K562 (cell line): ENCODE results near the gene GTPBP2. TPM values are rescaled to one million over a fixed set of nuclear protein-coding genes. Genes with fewer than 3 reads are reported as not detected.

Experiments
- ELF2 ChIP-seq: fragments of 250-450 bp; sonication (Bioruptor Pico); IDR thresholded peaks from 2 replicates; pipeline ENCODE4 v1.5.0; 2021; ENCODE audit warnings: mild to moderate bottlenecking
- EZH2 ChIP-seq: IDR thresholded peaks from 2 replicates; pipeline ENCODE4 v1.6.1; 2012; ENCODE audit warnings: low read depth, mild to moderate bottlenecking, inconsistent platforms, low read length, borderline replicate concordance
- KDM1A ChIP-seq, 2 experiments: fragments of 450-650 bp; IDR thresholded peaks; 2 replicates each; pipeline ENCODE4 v1.6.1; 2016; ENCODE audit warnings: mild to moderate bottlenecking in 2 of 2
- NFE2 ChIP-seq: IDR thresholded peaks from 2 replicates; pipeline ENCODE4 v1.6.1; 2014; ENCODE audit warnings: antibody characterized with exemption, low read depth
- NFIC ChIP-seq: fragments of 450-650 bp; IDR thresholded peaks from 2 replicates; pipeline ENCODE4 v1.6.1; 2017; ENCODE audit warnings: mild to moderate bottlenecking, inconsistent platforms
- PCBP2 ChIP-seq: fragments of 200-400 bp; formaldehyde crosslinking; IDR thresholded peaks from 2 replicates; pipeline ENCODE4 v1.6.1; 2018; ENCODE audit warnings: low read length, low read depth, mild to moderate bottlenecking, moderate library complexity; ENCODE audit not compliant: poor library complexity, severe bottlenecking
- RBM15 ChIP-seq: fragments of 200-400 bp; formaldehyde crosslinking; IDR thresholded peaks from 2 replicates; pipeline ENCODE4 v1.6.1; 2018; ENCODE audit warnings: mild to moderate bottlenecking, low read length, moderate library complexity; ENCODE audit not compliant: insufficient read depth
- SAFB2 ChIP-seq: fragments of 200-400 bp; formaldehyde crosslinking; IDR thresholded peaks from 2 replicates; pipeline ENCODE4 v1.6.1; 2018; ENCODE audit warnings: borderline replicate concordance, low read length, low read depth, moderate library complexity; ENCODE audit not compliant: severe bottlenecking
- TBP ChIP-seq: optimal IDR thresholded peaks from 2 replicates; pipeline ENCODE3; 2011; ENCODE audit warnings: low read depth, low read length, improper control_type of control experiment
- TCF7L2 ChIP-seq: fragments of 150-350 bp; IDR thresholded peaks from 2 replicates; pipeline ENCODE4 v1.6.1; 2016; ENCODE audit warnings: low read depth, mild to moderate bottlenecking, low read length, moderate library complexity
- ZBTB17 ChIP-seq: fragments of 450-650 bp; formaldehyde crosslinking; IDR thresholded peaks from 2 replicates; pipeline ENCODE4 v1.4.0; 2020; ENCODE audit warnings: mild to moderate bottlenecking
- ZNF23 ChIP-seq: fragments of 250-450 bp; sonication (Bioruptor Pico); IDR thresholded peaks from 2 replicates; pipeline ENCODE4 v1.4.0; 2020; ENCODE audit warnings: mild to moderate bottlenecking
- polyA plus RNA-seq, 8 experiments: library from polyadenylated mRNA; depleted of rRNA in 4 of 8; stranded (reverse) in 5 of 8; unstranded in 3 of 8; fragments of >200 nt; fragmentation: Nextera tagmentation in 2 of 8; fragmentation: Illumina TruSeq in 1 of 8; extraction: Ambion mirVana in 2 of 8; extraction: Trizol in 1 of 8; gene quantifications; 2 replicates each; pipeline versions ENCODE4 v1.2.1 to v1.2.3, GENCODE V29; 2011 to 2014; ENCODE audit warnings: inconsistent platforms in 1 of 8, missing spikeins in 1 of 8
- total RNA-seq, 7 experiments: library from RNA; depleted of rRNA in 6 of 7; stranded (reverse); fragments of >200 nt in 6 of 7; fragmentation: Illumina TruSeq in 2 of 7; extraction: Trizol in 2 of 7; gene quantifications; 2 replicates each; pipeline versions ENCODE4 v1.2.1 to v1.2.3, GENCODE V29; 2011 to 2021; ENCODE audit warnings: low replicate concordance in 1 of 7
- TF ChIP-seq, protein P1 (sequence below): fragments of 450-650 bp; IDR thresholded peaks from 2 replicates; pipeline ENCODE4 v1.6.1; 2016; ENCODE audit warnings: mild to moderate bottlenecking, moderate library complexity
- TF ChIP-seq, protein P2 (sequence below): conservative IDR thresholded peaks from 2 replicates; pipeline ENCODE4 v1.6.1; 2011; ENCODE audit warnings: low read depth, mild to moderate bottlenecking, low read length; ENCODE audit not compliant: control insufficient read depth

GTPBP2 gene
- total and polyA plus RNA-seq, 9 of the 15 experiments (the other 6 are each of a cell fraction or from before 2014, with no cell fraction given) = 48.4 to 196 (median 111) TPM

DNA sequence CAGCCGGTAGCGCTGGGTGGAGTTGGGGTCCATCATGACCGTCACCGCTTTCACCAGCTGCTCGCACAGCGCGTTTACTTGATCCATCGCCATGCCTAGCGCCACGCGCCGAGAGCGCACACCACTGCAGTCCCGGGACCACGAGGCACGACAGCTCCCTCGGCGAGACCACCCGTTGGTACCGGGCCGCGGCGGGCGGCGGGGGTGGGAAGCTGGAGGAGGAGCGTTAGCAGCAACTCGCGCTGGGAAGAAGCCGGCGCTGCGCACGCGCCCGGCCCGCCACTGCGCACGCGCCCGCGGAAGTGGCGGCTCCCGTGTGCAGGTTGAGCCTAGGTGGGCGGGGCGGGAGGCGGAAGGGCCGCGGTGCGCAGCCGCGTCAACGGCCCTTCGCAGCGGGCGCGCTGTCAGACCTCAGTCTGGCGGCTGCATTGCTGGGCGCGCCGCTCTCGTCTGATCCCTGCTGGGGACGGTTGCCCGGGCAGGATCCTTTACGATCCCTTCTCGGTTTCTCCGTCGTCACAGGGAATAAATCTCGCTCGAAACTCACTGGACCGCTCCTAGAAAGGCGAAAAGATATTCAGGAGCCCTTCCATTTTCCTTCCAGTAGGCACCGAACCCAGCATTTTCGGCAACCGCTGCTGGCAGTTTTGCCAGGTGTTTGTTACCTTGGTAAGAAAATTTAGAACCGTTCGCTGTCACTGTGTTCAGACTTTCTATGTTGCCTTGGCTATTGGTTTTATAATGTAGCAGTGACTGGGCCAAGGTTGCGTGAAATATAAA lies 53.1 kb downstream of the GTPBP2 start, which contains the start of the genes POLH and XPO5 (continued):
- TF ChIP-seq, protein P1, sequence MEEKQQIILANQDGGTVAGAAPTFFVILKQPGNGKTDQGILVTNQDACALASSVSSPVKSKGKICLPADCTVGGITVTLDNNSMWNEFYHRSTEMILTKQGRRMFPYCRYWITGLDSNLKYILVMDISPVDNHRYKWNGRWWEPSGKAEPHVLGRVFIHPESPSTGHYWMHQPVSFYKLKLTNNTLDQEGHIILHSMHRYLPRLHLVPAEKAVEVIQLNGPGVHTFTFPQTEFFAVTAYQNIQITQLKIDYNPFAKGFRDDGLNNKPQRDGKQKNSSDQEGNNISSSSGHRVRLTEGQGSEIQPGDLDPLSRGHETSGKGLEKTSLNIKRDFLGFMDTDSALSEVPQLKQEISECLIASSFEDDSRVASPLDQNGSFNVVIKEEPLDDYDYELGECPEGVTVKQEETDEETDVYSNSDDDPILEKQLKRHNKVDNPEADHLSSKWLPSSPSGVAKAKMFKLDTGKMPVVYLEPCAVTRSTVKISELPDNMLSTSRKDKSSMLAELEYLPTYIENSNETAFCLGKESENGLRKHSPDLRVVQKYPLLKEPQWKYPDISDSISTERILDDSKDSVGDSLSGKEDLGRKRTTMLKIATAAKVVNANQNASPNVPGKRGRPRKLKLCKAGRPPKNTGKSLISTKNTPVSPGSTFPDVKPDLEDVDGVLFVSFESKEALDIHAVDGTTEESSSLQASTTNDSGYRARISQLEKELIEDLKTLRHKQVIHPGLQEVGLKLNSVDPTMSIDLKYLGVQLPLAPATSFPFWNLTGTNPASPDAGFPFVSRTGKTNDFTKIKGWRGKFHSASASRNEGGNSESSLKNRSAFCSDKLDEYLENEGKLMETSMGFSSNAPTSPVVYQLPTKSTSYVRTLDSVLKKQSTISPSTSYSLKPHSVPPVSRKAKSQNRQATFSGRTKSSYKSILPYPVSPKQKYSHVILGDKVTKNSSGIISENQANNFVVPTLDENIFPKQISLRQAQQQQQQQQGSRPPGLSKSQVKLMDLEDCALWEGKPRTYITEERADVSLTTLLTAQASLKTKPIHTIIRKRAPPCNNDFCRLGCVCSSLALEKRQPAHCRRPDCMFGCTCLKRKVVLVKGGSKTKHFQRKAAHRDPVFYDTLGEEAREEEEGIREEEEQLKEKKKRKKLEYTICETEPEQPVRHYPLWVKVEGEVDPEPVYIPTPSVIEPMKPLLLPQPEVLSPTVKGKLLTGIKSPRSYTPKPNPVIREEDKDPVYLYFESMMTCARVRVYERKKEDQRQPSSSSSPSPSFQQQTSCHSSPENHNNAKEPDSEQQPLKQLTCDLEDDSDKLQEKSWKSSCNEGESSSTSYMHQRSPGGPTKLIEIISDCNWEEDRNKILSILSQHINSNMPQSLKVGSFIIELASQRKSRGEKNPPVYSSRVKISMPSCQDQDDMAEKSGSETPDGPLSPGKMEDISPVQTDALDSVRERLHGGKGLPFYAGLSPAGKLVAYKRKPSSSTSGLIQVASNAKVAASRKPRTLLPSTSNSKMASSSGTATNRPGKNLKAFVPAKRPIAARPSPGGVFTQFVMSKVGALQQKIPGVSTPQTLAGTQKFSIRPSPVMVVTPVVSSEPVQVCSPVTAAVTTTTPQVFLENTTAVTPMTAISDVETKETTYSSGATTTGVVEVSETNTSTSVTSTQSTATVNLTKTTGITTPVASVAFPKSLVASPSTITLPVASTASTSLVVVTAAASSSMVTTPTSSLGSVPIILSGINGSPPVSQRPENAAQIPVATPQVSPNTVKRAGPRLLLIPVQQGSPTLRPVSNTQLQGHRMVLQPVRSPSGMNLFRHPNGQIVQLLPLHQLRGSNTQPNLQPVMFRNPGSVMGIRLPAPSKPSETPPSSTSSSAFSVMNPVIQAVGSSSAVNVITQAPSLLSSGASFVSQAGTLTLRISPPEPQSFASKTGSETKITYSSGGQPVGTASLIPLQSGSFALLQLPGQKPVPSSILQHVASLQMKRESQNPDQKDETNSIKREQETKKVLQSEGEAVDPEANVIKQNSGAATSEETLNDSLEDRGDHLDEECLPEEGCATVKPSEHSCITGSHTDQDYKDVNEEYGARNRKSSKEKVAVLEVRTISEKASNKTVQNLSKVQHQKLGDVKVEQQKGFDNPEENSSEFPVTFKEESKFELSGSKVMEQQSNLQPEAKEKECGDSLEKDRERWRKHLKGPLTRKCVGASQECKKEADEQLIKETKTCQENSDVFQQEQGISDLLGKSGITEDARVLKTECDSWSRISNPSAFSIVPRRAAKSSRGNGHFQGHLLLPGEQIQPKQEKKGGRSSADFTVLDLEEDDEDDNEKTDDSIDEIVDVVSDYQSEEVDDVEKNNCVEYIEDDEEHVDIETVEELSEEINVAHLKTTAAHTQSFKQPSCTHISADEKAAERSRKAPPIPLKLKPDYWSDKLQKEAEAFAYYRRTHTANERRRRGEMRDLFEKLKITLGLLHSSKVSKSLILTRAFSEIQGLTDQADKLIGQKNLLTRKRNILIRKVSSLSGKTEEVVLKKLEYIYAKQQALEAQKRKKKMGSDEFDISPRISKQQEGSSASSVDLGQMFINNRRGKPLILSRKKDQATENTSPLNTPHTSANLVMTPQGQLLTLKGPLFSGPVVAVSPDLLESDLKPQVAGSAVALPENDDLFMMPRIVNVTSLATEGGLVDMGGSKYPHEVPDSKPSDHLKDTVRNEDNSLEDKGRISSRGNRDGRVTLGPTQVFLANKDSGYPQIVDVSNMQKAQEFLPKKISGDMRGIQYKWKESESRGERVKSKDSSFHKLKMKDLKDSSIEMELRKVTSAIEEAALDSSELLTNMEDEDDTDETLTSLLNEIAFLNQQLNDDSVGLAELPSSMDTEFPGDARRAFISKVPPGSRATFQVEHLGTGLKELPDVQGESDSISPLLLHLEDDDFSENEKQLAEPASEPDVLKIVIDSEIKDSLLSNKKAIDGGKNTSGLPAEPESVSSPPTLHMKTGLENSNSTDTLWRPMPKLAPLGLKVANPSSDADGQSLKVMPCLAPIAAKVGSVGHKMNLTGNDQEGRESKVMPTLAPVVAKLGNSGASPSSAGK = peak; percentile 11; the same call in 1 of the 2 replicates
- TF ChIP-seq EZH2 (no peak), ELF2 (CRISPR knock-in tag) (peak; percentile 88), PCBP2 (no peak), KDM1A (IDR thresholded peaks at IDR 0.05) (no peak), ZNF23 (CRISPR knock-in tag) (no peak), NFIC (peak; percentile 38; the same call in 1 of the 2 replicates), TCF7L2 (0 out of 2 replicates have a peak, but pooled peaks have one; percentile 10), TBP (peak; percentile 90), ZBTB17 (CRISPR knock-in tag) (peak; percentile 36; the same call in 1 of the 2 replicates), NFE2 (peak; percentile 23; the same call in 1 of the 2 replicates), SAFB2 (no peak), RBM15 (no peak)
- TF ChIP-seq, protein P2, sequence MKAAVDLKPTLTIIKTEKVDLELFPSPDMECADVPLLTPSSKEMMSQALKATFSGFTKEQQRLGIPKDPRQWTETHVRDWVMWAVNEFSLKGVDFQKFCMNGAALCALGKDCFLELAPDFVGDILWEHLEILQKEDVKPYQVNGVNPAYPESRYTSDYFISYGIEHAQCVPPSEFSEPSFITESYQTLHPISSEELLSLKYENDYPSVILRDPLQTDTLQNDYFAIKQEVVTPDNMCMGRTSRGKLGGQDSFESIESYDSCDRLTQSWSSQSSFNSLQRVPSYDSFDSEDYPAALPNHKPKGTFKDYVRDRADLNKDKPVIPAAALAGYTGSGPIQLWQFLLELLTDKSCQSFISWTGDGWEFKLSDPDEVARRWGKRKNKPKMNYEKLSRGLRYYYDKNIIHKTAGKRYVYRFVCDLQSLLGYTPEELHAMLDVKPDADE = peak; percentile 86
